Natural killer cell (primary cell): ENCODE measurements around the gene MMEL1. TPM values are rescaled to one million over a fixed set of nuclear protein-coding genes. Genes with fewer than 3 reads are reported as not detected.

ENCODE experiments used
- ATAC-seq, 3 donors: fragments of 150-1000 bp in 2 of 3; fragments of 200-7000 bp in 1 of 3; cut with Tn5 transposase; 1 replicate in 1 of 3; 2 replicates in 2 of 3; pipeline ENCODE4 v1.10.0; 2021; ENCODE audit warnings: mild to moderate bottlenecking in 2 of 3, moderate library complexity in 2 of 3
- DNase-seq, 2 donors: peaks; one replicate each; pipeline versions ENCODE4 v3.0.0 to v3.0.0-alpha.2; 2013 to 2021; ENCODE audit warnings: mixed read lengths in 1 of 2
- H3K27ac ChIP-seq: one replicate; pipeline ENCODE4 v1.5.1; 2013; ENCODE audit warnings: mild to moderate bottlenecking, low read length
- H3K27me3 ChIP-seq: one replicate; pipeline ENCODE4 v1.6.1; 2013; ENCODE audit warnings: low read length; ENCODE audit not compliant: control insufficient read depth, insufficient read depth
- H3K36me3 ChIP-seq: one replicate; pipeline ENCODE4 v1.6.1; 2013; ENCODE audit warnings: low read length; ENCODE audit not compliant: control insufficient read depth, insufficient read depth
- H3K4me1 ChIP-seq: one replicate; pipeline ENCODE4 v1.6.1; 2013; ENCODE audit warnings: low read length; ENCODE audit not compliant: control insufficient read depth, insufficient read depth
- H3K4me3 ChIP-seq: one replicate; pipeline ENCODE4 v1.5.1; 2013; ENCODE audit warnings: low read length
- H3K9me3 ChIP-seq: one replicate; pipeline ENCODE4 v1.6.1; 2013; ENCODE audit warnings: low read length; ENCODE audit not compliant: control insufficient read depth, insufficient read depth
- H3K27ac Mint-ChIP-seq, 2 donors: one replicate each; pipeline ENCODE4 v1.8.0; 2022; ENCODE audit warnings: mild to moderate bottlenecking in 2 of 2, mixed read lengths in 2 of 2, moderate library complexity in 1 of 2
- H3K27me3 Mint-ChIP-seq, 2 donors: one replicate each; pipeline ENCODE4 v1.8.0; 2022; ENCODE audit warnings: low read depth in 2 of 2, mixed read lengths in 2 of 2
- H3K36me3 Mint-ChIP-seq: one replicate; pipeline ENCODE4 v1.8.0; 2022; ENCODE audit warnings: mixed read lengths
- H3K4me1 Mint-ChIP-seq, 2 donors: one replicate each; pipeline ENCODE4 v1.8.0; 2022; ENCODE audit warnings: mixed read lengths in 2 of 2
- H3K4me3 Mint-ChIP-seq: one replicate; pipeline ENCODE4 v1.8.0; 2022; ENCODE audit warnings: mild to moderate bottlenecking, moderate library complexity, mixed read lengths
- H3K9me3 Mint-ChIP-seq, 2 donors: one replicate each; pipeline ENCODE4 v1.8.0; 2022; ENCODE audit warnings: mixed read lengths in 2 of 2
- WGBS: methylation state at CpG from one replicate; pipeline ENCODE4 v1.1.7; 2013; ENCODE audit warnings: missing lambda C conversion rate; ENCODE audit not compliant: insufficient coverage; 5-methylcytosine and 5-hydroxymethylcytosine counted together
- intact Hi-C: fragments of 100-400 bp; cut with micrococcal nuclease; formaldehyde crosslinking; loops from one replicate; pipeline ENCODE4 v1.14.2; 2022
- total RNA-seq, 4 donors: library from RNA; stranded (reverse); fragments of 120-200 nt in 1 of 4; gene quantifications; one replicate each; pipeline versions ENCODE4 v1.2.3 to v1.2.4, GENCODE V29; 2013 to 2022
- TF ChIP-seq, protein P1 (sequence below): fragments of 200-600 bp; IDR thresholded peaks from one replicate; pipeline ENCODE4 v1.8.0; 2022; ENCODE audit warnings: antibody characterized with exemption

Gene MMEL1
- total RNA-seq, 3 donors from 2014 or later (not counting 1 experiment from before 2014, with no cell fraction given), result 1.3 to 2.0 TPM; not detected in 1

DNA sequence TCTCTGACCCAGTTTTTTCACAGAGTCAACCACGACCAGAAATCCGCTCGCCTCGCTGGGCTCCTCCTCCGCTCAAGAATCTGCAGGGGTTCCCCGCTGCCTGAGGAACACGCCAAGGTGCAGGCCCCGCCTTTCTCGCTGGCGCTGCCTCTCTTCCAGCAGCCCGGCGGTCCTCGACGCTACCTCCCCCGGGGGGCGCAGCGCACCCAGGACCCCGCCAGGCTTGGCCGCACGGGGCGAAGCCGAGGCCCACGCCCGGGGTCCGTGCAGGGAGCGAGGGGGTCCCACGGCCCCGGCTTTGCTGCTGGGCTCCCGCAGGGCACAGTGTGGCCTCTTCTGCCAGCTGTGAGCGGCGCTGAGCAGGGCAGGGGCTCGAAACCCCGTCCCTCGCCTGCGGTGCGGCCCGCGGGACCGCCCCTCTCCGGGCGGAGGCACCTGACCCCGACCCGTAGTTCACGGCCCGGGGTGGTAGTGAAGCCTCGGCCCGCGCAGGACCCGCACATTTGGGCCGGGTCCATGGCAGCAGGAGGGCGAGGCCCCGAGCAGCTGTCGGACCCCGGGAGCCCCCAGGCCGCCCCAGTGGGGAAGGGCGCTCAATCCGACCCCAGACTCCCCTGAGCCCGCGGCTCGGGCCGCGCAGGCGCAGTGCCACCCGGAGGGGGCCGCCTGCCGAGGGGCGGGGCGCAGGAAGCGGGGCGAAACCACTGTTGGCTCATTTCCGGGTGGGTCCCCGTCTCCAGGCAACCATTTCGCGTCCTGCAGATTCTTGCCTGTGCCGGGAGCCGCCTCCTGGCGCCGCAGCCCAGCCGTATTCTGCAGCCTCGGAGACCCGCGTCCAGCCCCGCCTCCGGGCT is 10.0 kb upstream of the MMEL1 start:
- H3K4me1 Mint-ChIP-seq, result peaks cover 10 to 18% of the 10 kb centered on the region in 2 donors
- H3K36me3 ChIP-seq, result no peaks in the 10 kb centered on the region
- ATAC-seq (peak; percentile 85 to 87 (median 86)), DNase-seq (peak; percentile 95 to 97)
- TF ChIP-seq, protein P1, sequence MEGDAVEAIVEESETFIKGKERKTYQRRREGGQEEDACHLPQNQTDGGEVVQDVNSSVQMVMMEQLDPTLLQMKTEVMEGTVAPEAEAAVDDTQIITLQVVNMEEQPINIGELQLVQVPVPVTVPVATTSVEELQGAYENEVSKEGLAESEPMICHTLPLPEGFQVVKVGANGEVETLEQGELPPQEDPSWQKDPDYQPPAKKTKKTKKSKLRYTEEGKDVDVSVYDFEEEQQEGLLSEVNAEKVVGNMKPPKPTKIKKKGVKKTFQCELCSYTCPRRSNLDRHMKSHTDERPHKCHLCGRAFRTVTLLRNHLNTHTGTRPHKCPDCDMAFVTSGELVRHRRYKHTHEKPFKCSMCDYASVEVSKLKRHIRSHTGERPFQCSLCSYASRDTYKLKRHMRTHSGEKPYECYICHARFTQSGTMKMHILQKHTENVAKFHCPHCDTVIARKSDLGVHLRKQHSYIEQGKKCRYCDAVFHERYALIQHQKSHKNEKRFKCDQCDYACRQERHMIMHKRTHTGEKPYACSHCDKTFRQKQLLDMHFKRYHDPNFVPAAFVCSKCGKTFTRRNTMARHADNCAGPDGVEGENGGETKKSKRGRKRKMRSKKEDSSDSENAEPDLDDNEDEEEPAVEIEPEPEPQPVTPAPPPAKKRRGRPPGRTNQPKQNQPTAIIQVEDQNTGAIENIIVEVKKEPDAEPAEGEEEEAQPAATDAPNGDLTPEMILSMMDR, result no peak
- H3K27ac ChIP-seq, result peak overlapping the region; percentile 96
- H3K36me3 Mint-ChIP-seq, result no peaks in the 10 kb centered on the region
- H3K27ac Mint-ChIP-seq, result peak overlapping the region; percentile 80 to 97
- H3K27me3 Mint-ChIP-seq, result peaks cover 0 to under 1% of the 10 kb centered on the region in 2 donors
- H3K27me3 ChIP-seq, result no peaks in the 10 kb centered on the region
- peaks cover 5% of the 10 kb centered on the region in 2 donors for H3K9me3 Mint-ChIP-seq
- WGBS, result under 1% methylated on average over 84 of the region's 84 CpGs
- peaks cover 9% of the 10 kb centered on the region for H3K9me3 ChIP-seq
- intact Hi-C loops, result loop anchor here (1.0 to 10.0 kb wide), 4 partner anchors 56 to 448 kb away; partner anchors contain the start of genes FAAP20 and PRXL2B
- peak overlapping the region; percentile 70 for H3K4me3 ChIP-seq
- H3K4me1 ChIP-seq, result peaks cover 22% of the 10 kb centered on the region
- H3K4me3 Mint-ChIP-seq, result peak overlapping the region; percentile 86

GRCh38 chr1:2642131-2642559 is 9.3 kb upstream of the MMEL1 start:
- peaks cover 22% of the 10 kb centered on the region for H3K4me1 ChIP-seq
- no peak for ATAC-seq

GRCh38 chr1:2641381-2642130 is 8.7 kb upstream of the MMEL1 start:
- Histone ChIP-seq H3K36me3 (no peaks in the 10 kb centered on the region), H3K4me1 (peaks cover 22% of the 10 kb centered on the region), H3K27me3 (no peaks in the 10 kb centered on the region), H3K27ac (peak overlapping the region; percentile 96), H3K9me3 (peaks cover 8% of the 10 kb centered on the region), H3K4me3 (peak overlapping the region; percentile 70)
- Mint-ChIP-seq H3K4me1 (peaks cover 10 to 18% of the 10 kb centered on the region in 2 donors), H3K27ac (peak overlapping the region in 1 of 2 donors; percentile 97), H3K9me3 (no peaks in the 10 kb centered on the region), H3K36me3 (no peaks in the 10 kb centered on the region), H3K27me3 (no peaks in the 10 kb centered on the region), H3K4me3 (peak overlapping the region; percentile 21)
- ATAC-seq, result no peak
- WGBS, result 95% methylated on average over 34 of the region's 34 CpGs
- TF ChIP-seq, protein P1, result no peak
- no peak for DNase-seq
- intact Hi-C loops, result loop anchor here (1.0 to 10.0 kb wide), 3 partner anchors 55 to 447 kb away; partner anchors contain the start of genes FAAP20 and PRXL2B

More at GRCh38 chr1:2642131-2642559, 9.3 kb upstream of the MMEL1 start:
- peaks cover 10 to 18% of the 10 kb centered on the region in 2 donors for H3K4me1 Mint-ChIP-seq
- Histone ChIP-seq H3K27me3 (no peaks in the 10 kb centered on the region), H3K4me3 (peak overlapping the region; percentile 70), H3K36me3 (no peaks in the 10 kb centered on the region), H3K9me3 (peaks cover 4% of the 10 kb centered on the region), H3K27ac (peak overlapping the region; percentile 96)
- H3K36me3 Mint-ChIP-seq, result no peaks in the 10 kb centered on the region
- intact Hi-C loops, result loop anchor here (1.0 to 10.0 kb wide), 3 partner anchors 56 to 447 kb away; partner anchors contain the start of genes FAAP20 and PRXL2B
- H3K27me3 Mint-ChIP-seq, result no peaks in the 10 kb centered on the region
- no peak for DNase-seq
- peak overlapping the region; percentile 80 to 97 for H3K27ac Mint-ChIP-seq
- H3K4me3 Mint-ChIP-seq, result peak overlapping the region; percentile 86
- TF ChIP-seq, protein P1, result no peak
- peaks cover 4% of the 10 kb centered on the region in 2 donors for H3K9me3 Mint-ChIP-seq
- 44% methylated on average over 11 of the region's 11 CpGs for WGBS
